Right ventricle myocardium superior (tissue), 1 donor: Measurements from ENCODE around the gene ALS2. TPM values are rescaled to one million over a fixed set of nuclear protein-coding genes. Genes with fewer than 3 reads are reported as not detected.
"Not testable (repeated sequence)": the region's sequence is repeated elsewhere in the genome, so short reads cannot be mapped to it uniquely, and the experiment has no call there.

Experiments used
- ATAC-seq: fragments of 200-7000 bp; cut with Tn5 transposase; one replicate; pipeline ENCODE4 v1.9.1; 2020; ENCODE audit warnings: mild to moderate bottlenecking; ENCODE audit not compliant: poor library complexity
- DNase-seq: peaks from one replicate; pipeline ENCODE4 v3.0.0-alpha.2; 2020
- intact Hi-C: fragments of 100-400 bp; cut with DNase I; formaldehyde crosslinking; loops from one replicate; pipeline ENCODE4 v1.11.2; 2022
- total RNA-seq: library from RNA; stranded (reverse); fragmentation: NEBNext Ultra II Directional; extraction: Animal tissue kit (Norgen Biotek cat#: 25700); gene quantifications from one replicate; pipeline ENCODE4 v1.2.1, GENCODE V29; 2021
- donor health status: DM: no; HTN: yes; CAD: no; lungs with severe emphysema.

The ALS2 gene
- total RNA-seq, 1 donor from 2014 or later = 29.5 TPM

- ATAC-seq (no peak), DNase-seq (no peak)
- intact Hi-C loops = no loop called here
These were observed 11.8 kb downstream of the ALS2 start for GRCh38 chr2:201768918-201769317.

- ATAC-seq (peak; percentile 70), DNase-seq (no peak)
- intact Hi-C loops = no loop called here
These were observed 14.9 kb downstream of the ALS2 start for GRCh38 chr2:201765799-201766198.

DNA sequence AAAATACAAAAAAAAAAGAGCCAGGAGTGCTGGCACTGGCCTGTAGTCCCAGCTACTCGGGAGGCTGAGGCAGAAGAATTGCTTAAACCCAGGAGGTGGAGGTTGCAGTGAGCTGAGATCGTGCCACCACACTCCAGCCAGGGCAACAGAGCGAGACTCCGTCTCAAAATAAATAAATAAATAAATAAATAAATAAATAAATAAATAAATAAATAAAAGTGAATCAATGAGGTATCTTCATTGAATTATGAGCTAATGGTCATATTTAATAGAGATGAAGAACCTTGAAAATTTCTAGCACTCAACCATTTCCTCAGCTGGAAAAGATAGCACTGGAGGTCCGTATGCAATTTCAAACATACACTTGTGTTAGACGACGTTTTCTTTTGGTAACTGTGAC, 16.3 kb downstream of the ALS2 start:
- DNase-seq, ATAC-seq, intact Hi-C loops: not testable (repeated sequence)

DNA sequence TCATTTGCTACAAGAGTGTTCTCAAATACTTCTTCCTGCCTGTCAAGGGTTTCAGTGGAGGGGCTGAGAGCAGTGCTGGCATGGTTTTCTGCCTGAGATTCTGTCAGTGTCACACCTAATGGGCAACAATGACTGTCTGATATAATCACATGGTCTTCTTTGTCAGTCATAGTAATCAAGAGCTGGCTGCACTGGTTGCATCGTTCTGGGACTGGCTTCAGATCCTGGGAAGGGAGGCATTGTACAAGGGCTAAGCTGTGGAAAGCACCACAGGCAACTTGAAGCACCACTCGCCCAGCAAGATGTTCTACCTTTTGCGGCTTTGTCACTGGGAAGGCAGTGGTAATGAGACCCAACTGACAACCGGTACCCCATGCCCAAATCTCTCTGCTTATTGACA, 19.6 kb downstream of the ALS2 start:
- ATAC-seq = no peak

GRCh38 chr2:201759567-201759966, 21.2 kb downstream of the ALS2 start:
- DNase-seq = no peak
- intact Hi-C loops = no loop called here
- ATAC-seq = no peak

More for the DNA sequence above, 19.6 kb downstream of the ALS2 start:
- no peak for DNase-seq
- intact Hi-C loops = no loop called here

GRCh38 chr2:201758873-201759272, 21.9 kb downstream of the ALS2 start:
- DNase-seq (no peak), ATAC-seq (no peak)
- intact Hi-C loops = no loop called here

GRCh38 chr2:201758234-201758633, 22.5 kb downstream of the ALS2 start:
- ATAC-seq (no peak), DNase-seq (no peak)
- intact Hi-C loops = no loop called here

GRCh38 chr2:201754717-201755415, 25.9 kb downstream of the ALS2 start:
- no peak for ATAC-seq
- intact Hi-C loops = no loop called here
- DNase-seq = no peak

GRCh38 chr2:201751566-201751965, 29.2 kb downstream of the ALS2 start:
- ATAC-seq = no peak
- intact Hi-C loops = no loop called here

DNA sequence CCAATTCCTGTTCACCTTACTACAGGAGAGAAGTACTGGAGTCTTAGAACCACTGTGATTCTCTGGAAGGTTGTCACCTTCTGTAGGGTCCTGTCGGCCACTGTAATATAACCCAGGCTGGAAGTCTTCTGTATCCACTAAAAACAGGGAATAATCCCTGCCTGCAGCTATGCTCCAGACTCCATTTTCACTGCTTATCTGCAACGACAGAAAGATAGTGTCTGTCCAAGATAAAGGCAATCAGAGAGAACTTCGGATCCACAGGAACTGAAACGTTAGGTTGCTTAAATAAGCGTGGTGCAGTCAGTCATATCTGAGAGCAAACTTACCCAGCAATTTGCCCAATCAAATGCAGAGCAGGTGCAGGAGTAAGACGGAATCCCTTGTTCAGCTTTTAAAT, 34.2 kb downstream of the ALS2 start:
- intact Hi-C loops = no loop called here
- DNase-seq (no peak), ATAC-seq (no peak)

More at GRCh38 chr2:201751566-201751965, 29.2 kb downstream of the ALS2 start:
- DNase-seq = no peak

- ATAC-seq = no peak
- intact Hi-C loops = no loop called here
- no peak for DNase-seq
These were observed 45.2 kb downstream of the ALS2 start for GRCh38 chr2:201735486-201735885.

- ATAC-seq (no peak), DNase-seq (no peak)
- intact Hi-C loops = no loop called here
These were observed 46.6 kb downstream of the ALS2 start for GRCh38 chr2:201734111-201734510.

DNA sequence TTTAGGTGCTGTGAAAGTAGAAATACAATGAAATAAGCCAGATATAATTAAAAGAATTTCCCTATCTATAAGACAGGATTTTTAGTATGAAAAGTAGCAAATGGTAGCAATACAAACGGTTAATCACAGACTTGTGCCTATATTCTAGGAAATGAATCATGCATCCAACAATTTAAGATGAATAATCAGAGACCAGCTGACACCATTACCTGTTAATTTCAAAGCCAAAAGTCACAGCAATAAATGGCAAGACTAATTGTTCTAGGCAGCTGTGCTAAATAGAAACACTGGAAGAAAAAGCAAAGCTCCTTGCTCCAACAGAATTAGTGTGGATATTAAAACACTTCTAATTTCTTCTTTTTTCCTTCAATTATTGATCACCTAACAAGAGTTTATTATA, 47.2 kb downstream of the ALS2 start:
- intact Hi-C loops = no loop called here
- ATAC-seq (no peak), DNase-seq (no peak)

DNA sequence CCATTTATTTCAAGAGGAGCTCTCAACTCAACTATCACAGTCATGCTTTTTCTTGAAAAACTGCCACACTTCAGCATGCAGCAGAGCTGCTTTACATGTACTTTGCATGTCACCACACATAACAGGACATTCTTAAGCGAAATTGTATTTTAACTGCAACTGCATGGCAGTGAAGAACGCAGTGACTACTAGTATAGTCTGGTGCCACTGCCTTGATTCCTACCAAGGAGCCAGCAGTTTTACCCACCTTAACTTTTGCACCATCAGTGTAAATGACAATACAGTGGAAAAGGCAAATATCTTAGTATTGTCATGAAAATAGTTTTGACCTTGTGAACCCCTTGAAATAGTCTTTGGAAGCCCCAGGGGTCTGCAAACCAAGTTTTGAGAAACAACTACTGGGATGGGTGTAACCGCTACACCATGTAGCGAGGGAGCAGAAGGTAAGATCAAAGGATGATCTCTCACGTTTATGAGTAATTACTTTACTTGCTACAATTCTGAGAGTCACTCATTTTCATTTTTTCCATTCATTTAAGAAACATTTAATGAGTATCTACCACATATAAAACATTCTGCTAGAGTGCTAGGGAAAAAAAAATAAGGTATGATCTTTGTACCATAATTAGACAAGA, 50.0 kb downstream of the ALS2 start:
- DNase-seq (no peak), ATAC-seq (no peak)
- intact Hi-C loops = no loop called here

GRCh38 chr2:201715459-201715858, 65.3 kb downstream of the ALS2 start:
- ATAC-seq (no peak), DNase-seq (no peak)
- intact Hi-C loops = loop anchor here (10.0 kb wide), 1 partner anchor 321 kb away; no protein-coding TSS in a partner anchor

DNA sequence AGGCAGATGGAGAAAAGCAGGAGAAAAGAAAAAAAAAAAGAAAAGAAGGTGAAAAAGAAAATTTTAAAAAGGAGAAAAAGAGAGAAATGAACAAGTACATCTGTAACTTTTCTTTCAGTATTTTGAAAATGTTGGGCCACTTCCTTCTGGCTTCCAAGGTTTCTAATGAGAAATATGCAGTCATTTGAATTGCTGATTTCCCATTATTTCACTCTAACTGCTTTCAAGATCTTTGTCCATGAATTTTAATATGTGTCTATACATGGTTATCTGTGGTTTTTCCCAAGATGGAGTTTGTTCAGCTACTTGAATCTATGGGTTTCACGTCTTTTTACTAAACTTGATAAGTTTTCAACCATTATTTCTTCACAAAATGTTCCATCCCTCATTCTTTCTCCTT, 68.0 kb downstream of the ALS2 start:
- DNase-seq (no peak), ATAC-seq (no peak)
- intact Hi-C loops = loop anchor here (10.0 kb wide), 1 partner anchor 318 kb away; no protein-coding TSS in a partner anchor

DNA sequence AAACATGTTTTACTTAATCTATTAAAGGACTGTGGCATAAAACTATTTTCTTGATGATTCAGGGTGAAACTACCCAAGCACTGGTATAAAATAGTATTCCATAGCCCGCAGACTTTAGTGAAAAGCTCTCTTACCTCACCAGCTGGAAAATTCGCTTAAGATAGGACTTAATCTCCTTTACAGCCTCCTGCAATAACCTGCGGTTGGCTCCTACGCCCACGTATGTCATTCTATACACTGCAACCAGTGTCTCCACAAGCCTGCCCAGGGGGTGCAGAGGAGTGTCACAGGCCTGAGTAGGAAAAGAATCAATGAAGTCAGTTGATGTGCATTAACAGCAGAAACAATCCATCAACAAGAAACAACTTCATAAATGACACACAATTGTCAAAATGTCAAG, 71.0 kb downstream of the ALS2 start:
- ATAC-seq = no peak
- DNase-seq = no peak
- intact Hi-C loops = loop anchor here (10.0 kb wide), 1 partner anchor 315 kb away; no protein-coding TSS in a partner anchor

GRCh38 chr2:201709049-201709448, 71.7 kb downstream of the ALS2 start:
- ATAC-seq (no peak), DNase-seq (no peak)
- intact Hi-C loops = no loop called here

DNA sequence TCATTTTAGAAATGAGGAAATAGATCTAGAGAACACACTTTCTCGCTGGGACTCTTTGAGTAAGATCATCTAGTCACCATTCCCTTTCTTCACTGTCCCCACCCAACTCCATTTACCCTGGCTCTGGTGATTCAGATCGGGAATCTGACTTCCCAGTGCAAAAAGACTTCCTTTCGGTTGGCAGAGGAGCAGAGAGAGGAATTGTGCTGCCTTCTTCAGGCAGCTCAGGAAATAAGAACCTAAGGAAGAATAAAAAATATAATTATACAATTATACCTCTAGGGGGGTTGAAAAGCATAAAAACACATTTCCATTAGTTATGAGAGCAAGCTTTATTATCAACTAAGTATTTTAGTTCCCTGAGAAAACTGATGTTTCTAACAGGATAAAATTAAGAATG, 73.0 kb downstream of the ALS2 start:
- ATAC-seq = no peak
- intact Hi-C loops = no loop called here
- no peak for DNase-seq

DNA sequence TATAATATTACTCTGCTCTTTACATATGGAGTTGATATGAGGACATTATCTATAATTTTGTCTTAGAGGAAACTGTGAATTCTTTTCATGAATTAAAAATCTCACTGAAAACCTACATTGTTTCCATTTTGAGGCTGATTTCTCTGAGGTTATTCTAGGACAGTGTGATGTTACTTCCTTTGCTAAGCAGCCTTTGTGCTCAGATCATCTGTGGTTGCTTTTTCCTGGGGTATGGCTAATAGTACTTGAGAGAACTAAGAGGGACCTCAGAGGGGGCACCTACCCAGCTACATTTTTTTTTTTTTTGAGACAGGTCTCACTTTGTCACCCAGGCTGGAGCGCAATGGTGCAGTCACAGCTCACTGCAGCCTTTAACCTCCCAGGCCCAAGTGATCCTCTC, 73.6 kb downstream of the ALS2 start:
- intact Hi-C loops = no loop called here
- ATAC-seq (no peak), DNase-seq (no peak)
